Ascending aorta (tissue), 2 donors: Measurements from ENCODE around the gene LGALS9B. TPM values are rescaled to one million over a fixed set of nuclear protein-coding genes. Genes with fewer than 3 reads are reported as not detected.
"Not testable (repeated sequence)": the region's sequence is repeated elsewhere in the genome, so short reads cannot be mapped to it uniquely, and the experiment has no call there.

Source experiments
- DNase-seq, 2 donors: peaks; one replicate each; pipeline ENCODE4 v3.0.0-alpha.2; 2019; ENCODE audit warnings: low spot score in 2 of 2
- H3K27ac ChIP-seq, 2 donors: fragments of 200-600 bp; sonication (generic); one replicate each; pipeline ENCODE4 v1.5.1; 2016 to 2017; ENCODE audit warnings: mild to moderate bottlenecking in 1 of 2
- H3K27me3 ChIP-seq: fragments of 200-600 bp; sonication (generic); one replicate; pipeline ENCODE4 v1.5.1; 2017
- H3K36me3 ChIP-seq, 2 donors: fragments of 200-600 bp; sonication (generic); one replicate each; pipeline ENCODE4 v1.5.1; 2016
- H3K4me1 ChIP-seq, 2 donors: fragments of 200-600 bp; sonication (generic); one replicate each; pipeline ENCODE4 v1.5.1; 2016 to 2017; ENCODE audit warnings: mild to moderate bottlenecking in 1 of 2
- H3K4me3 ChIP-seq, 2 donors: fragments of 200-600 bp; sonication (generic); one replicate each; pipeline ENCODE4 v1.5.1; 2016 to 2017; ENCODE audit warnings: mild to moderate bottlenecking in 1 of 2
- H3K9me3 ChIP-seq, 2 donors: fragments of 200-600 bp; sonication (generic); one replicate each; pipeline ENCODE4 v1.5.1; 2016
- intact Hi-C: fragments of 100-400 bp; cut with DNase I; formaldehyde crosslinking; loops from one replicate; pipeline ENCODE4 v1.15.1; 2023
- total RNA-seq: library from RNA; depleted of rRNA; stranded (reverse); fragments of >200 nt; gene quantifications from one replicate; pipeline ENCODE4 v1.1.0, GENCODE V29; 2016

The LGALS9B gene
- total RNA-seq, 1 donor from 2014 or later, result not detected

GRCh38 chr17:20453820-20454434 lies 13.4 kb downstream of the LGALS9B start:
- H3K4me1 ChIP-seq, H3K27me3 ChIP-seq, intact Hi-C loops: not testable (repeated sequence)

GRCh38 chr17:20450852-20451251 lies 16.5 kb downstream of the LGALS9B start:
- intact Hi-C loops, H3K27me3 ChIP-seq, H3K9me3 ChIP-seq, H3K27ac ChIP-seq, DNase-seq, H3K4me1 ChIP-seq, H3K4me3 ChIP-seq, H3K36me3 ChIP-seq: not testable (repeated sequence)

More at GRCh38 chr17:20453820-20454434, 13.4 kb downstream of the LGALS9B start:
- H3K9me3 ChIP-seq, H3K36me3 ChIP-seq, H3K4me3 ChIP-seq, DNase-seq, H3K27ac ChIP-seq: not testable (repeated sequence)

GRCh38 chr17:20447534-20448321 lies 19.6 kb downstream of the LGALS9B start:
- H3K4me3 ChIP-seq, H3K27me3 ChIP-seq, DNase-seq, H3K27ac ChIP-seq, H3K9me3 ChIP-seq, intact Hi-C loops, H3K36me3 ChIP-seq, H3K4me1 ChIP-seq: not testable (repeated sequence)

- H3K27ac ChIP-seq, H3K4me3 ChIP-seq, DNase-seq, intact Hi-C loops, H3K36me3 ChIP-seq, H3K9me3 ChIP-seq, H3K4me1 ChIP-seq, H3K27me3 ChIP-seq: not testable (repeated sequence)
Observed at GRCh38 chr17:20446895-20447294, 20.4 kb downstream of the LGALS9B start.

- H3K4me3 ChIP-seq, DNase-seq, H3K27ac ChIP-seq, H3K9me3 ChIP-seq, H3K27me3 ChIP-seq, H3K4me1 ChIP-seq, H3K36me3 ChIP-seq, intact Hi-C loops: not testable (repeated sequence)
Observed at GRCh38 chr17:20444581-20445236, 22.6 kb downstream of the LGALS9B start.

- H3K4me3 ChIP-seq, H3K36me3 ChIP-seq, H3K27ac ChIP-seq, H3K9me3 ChIP-seq, intact Hi-C loops, H3K27me3 ChIP-seq, DNase-seq, H3K4me1 ChIP-seq: not testable (repeated sequence)
Observed at GRCh38 chr17:20444173-20444572, 23.2 kb downstream of the LGALS9B start.

GRCh38 chr17:20443632-20444031 lies 23.7 kb downstream of the LGALS9B start:
- H3K4me3 ChIP-seq, H3K4me1 ChIP-seq, H3K9me3 ChIP-seq, H3K36me3 ChIP-seq, H3K27ac ChIP-seq, DNase-seq, H3K27me3 ChIP-seq, intact Hi-C loops: not testable (repeated sequence)

GRCh38 chr17:20440665-20441064 lies 26.7 kb downstream of the LGALS9B start:
- H3K4me1 ChIP-seq, H3K4me3 ChIP-seq, intact Hi-C loops, H3K27ac ChIP-seq, H3K36me3 ChIP-seq, DNase-seq, H3K9me3 ChIP-seq, H3K27me3 ChIP-seq: not testable (repeated sequence)

- intact Hi-C loops, H3K27ac ChIP-seq, H3K9me3 ChIP-seq, H3K27me3 ChIP-seq, H3K4me3 ChIP-seq, H3K4me1 ChIP-seq, H3K36me3 ChIP-seq, DNase-seq: not testable (repeated sequence)
Observed at GRCh38 chr17:20435166-20435565, 32.2 kb downstream of the LGALS9B start.

GRCh38 chr17:20433382-20433781 lies 34.0 kb downstream of the LGALS9B start:
- H3K9me3 ChIP-seq, H3K27me3 ChIP-seq, intact Hi-C loops, H3K4me3 ChIP-seq, H3K4me1 ChIP-seq, H3K27ac ChIP-seq, H3K36me3 ChIP-seq, DNase-seq: not testable (repeated sequence)

GRCh38 chr17:20427264-20427663 lies 40.1 kb downstream of the LGALS9B start:
- H3K27ac ChIP-seq, H3K4me1 ChIP-seq, H3K4me3 ChIP-seq, intact Hi-C loops, H3K27me3 ChIP-seq, H3K36me3 ChIP-seq, H3K9me3 ChIP-seq, DNase-seq: not testable (repeated sequence)

GRCh38 chr17:20422826-20423225 lies 44.5 kb downstream of the LGALS9B start:
- H3K9me3 ChIP-seq, intact Hi-C loops, H3K4me3 ChIP-seq, H3K4me1 ChIP-seq, H3K27me3 ChIP-seq, DNase-seq, H3K27ac ChIP-seq, H3K36me3 ChIP-seq: not testable (repeated sequence)

- intact Hi-C loops, H3K4me3 ChIP-seq, H3K36me3 ChIP-seq, H3K4me1 ChIP-seq, H3K9me3 ChIP-seq, H3K27ac ChIP-seq, DNase-seq, H3K27me3 ChIP-seq: not testable (repeated sequence)
Observed at GRCh38 chr17:20418838-20419237, 48.5 kb downstream of the LGALS9B start.

- H3K27ac ChIP-seq, intact Hi-C loops, DNase-seq, H3K27me3 ChIP-seq, H3K4me3 ChIP-seq, H3K9me3 ChIP-seq, H3K4me1 ChIP-seq, H3K36me3 ChIP-seq: not testable (repeated sequence)
Observed at GRCh38 chr17:20417492-20418080, 49.8 kb downstream of the LGALS9B start.
